Adrenal gland (tissue), 5 donors: ENCODE measurements around the gene MYLK4.
A peak's percentile ranks its signal among the peaks of the same experiment; 100 is the strongest.

ENCODE experiments used
- POLR2A ChIP-seq, 2 donors: fragments of 450-650 bp; IDR thresholded peaks; one replicate each; pipeline ENCODE4 v1.6.1; 2017; ENCODE audit warnings: antibody characterized with exemption in 2 of 2, mild to moderate bottlenecking in 2 of 2, moderate library complexity in 1 of 2
- TF ChIP-seq, protein P1 (sequence below), 6 experiments: fragments of 450-650 bp in 4 of 6; fragments of 200-600 bp in 2 of 6; sonication (generic) in 1 of 6; IDR thresholded peaks; 1 replicate in 5 of 6; 2 replicates in 1 of 6; pipeline versions ENCODE4 v1.5.1 to v1.8.0; 2016 to 2021; ENCODE audit warnings: antibody characterized with exemption in 6 of 6, mild to moderate bottlenecking in 2 of 6, moderate library complexity in 1 of 6
- donor health status: DM: no; HTN: no; CAD: no.

DNA sequence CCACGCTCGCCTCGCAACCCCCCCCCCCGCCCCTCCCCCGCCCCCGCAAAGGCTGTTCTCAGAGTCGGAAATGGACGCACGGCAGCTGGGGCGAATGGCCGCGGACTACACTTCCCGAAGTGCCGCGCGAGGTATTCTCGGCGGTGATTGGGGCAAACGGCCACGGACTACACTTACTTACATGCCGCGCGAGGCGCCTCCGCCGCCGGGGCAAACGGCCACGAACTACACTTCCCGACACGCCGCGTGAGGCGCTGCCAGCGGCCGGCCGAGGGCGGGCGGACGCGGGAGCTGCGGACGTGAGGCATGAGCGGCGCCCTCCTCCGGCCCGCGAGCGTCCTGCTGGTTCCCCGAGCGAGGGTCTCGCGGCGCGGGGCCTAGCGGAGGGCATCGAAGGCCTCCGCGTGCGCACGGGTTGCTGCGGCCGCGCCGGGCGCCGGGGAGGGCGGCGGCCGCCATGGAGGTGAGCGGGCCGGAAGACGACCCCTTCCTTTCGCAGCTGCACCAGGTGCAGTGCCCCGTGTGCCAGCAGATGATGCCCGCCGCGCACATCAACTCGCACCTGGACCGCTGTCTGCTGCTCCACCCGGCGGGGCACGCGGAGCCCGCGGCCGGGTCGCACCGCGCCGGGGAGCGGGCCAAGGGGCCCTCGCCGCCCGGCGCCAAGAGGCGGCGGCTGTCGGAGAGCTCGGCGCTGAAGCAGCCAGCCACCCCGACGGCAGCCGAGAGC lies 14.6 kb upstream of the MYLK4 start, which contains the start of gene WRNIP1:
- TF ChIP-seq POLR2A (IDR thresholded peaks at IDR 0.05): peak; percentile 79 to 91
- TF ChIP-seq, protein P1, sequence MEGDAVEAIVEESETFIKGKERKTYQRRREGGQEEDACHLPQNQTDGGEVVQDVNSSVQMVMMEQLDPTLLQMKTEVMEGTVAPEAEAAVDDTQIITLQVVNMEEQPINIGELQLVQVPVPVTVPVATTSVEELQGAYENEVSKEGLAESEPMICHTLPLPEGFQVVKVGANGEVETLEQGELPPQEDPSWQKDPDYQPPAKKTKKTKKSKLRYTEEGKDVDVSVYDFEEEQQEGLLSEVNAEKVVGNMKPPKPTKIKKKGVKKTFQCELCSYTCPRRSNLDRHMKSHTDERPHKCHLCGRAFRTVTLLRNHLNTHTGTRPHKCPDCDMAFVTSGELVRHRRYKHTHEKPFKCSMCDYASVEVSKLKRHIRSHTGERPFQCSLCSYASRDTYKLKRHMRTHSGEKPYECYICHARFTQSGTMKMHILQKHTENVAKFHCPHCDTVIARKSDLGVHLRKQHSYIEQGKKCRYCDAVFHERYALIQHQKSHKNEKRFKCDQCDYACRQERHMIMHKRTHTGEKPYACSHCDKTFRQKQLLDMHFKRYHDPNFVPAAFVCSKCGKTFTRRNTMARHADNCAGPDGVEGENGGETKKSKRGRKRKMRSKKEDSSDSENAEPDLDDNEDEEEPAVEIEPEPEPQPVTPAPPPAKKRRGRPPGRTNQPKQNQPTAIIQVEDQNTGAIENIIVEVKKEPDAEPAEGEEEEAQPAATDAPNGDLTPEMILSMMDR (IDR thresholded peaks at IDR 0.05): peak in 5 of 6 experiments; percentile 25 to 85 (median 65)
